Ascending aorta (tissue), 2 donors: ENCODE measurements around the gene EZR. TPM values are rescaled to one million over a fixed set of nuclear protein-coding genes. Genes with fewer than 3 reads are reported as not detected.

Experiments
- DNase-seq, 2 donors: peaks; one replicate each; pipeline ENCODE4 v3.0.0-alpha.2; 2019; ENCODE audit warnings: low spot score in 2 of 2
- H3K27ac ChIP-seq, 2 donors: fragments of 200-600 bp; sonication (generic); one replicate each; pipeline ENCODE4 v1.5.1; 2016 to 2017; ENCODE audit warnings: mild to moderate bottlenecking in 1 of 2
- H3K27me3 ChIP-seq: fragments of 200-600 bp; sonication (generic); one replicate; pipeline ENCODE4 v1.5.1; 2017
- H3K36me3 ChIP-seq, 2 donors: fragments of 200-600 bp; sonication (generic); one replicate each; pipeline ENCODE4 v1.5.1; 2016
- H3K4me1 ChIP-seq, 2 donors: fragments of 200-600 bp; sonication (generic); one replicate each; pipeline ENCODE4 v1.5.1; 2016 to 2017; ENCODE audit warnings: mild to moderate bottlenecking in 1 of 2
- H3K4me3 ChIP-seq, 2 donors: fragments of 200-600 bp; sonication (generic); one replicate each; pipeline ENCODE4 v1.5.1; 2016 to 2017; ENCODE audit warnings: mild to moderate bottlenecking in 1 of 2
- H3K9me3 ChIP-seq, 2 donors: fragments of 200-600 bp; sonication (generic); one replicate each; pipeline ENCODE4 v1.5.1; 2016
- CTCF ChIP-seq, 3 experiments: fragments of 200-600 bp in 2 of 3; fragments of 450-650 bp in 1 of 3; sonication (generic) in 2 of 3; IDR thresholded peaks; one replicate each; pipeline ENCODE4 v1.5.1; 2016 to 2019; ENCODE audit warnings: antibody characterized with exemption in 3 of 3, mild to moderate bottlenecking in 1 of 3, moderate library complexity in 1 of 3
- intact Hi-C: fragments of 100-400 bp; cut with DNase I; formaldehyde crosslinking; loops from one replicate; pipeline ENCODE4 v1.15.1; 2023
- total RNA-seq: library from RNA; depleted of rRNA; stranded (reverse); fragments of >200 nt; gene quantifications from one replicate; pipeline ENCODE4 v1.1.0, GENCODE V29; 2016

Gene EZR
- total RNA-seq, 1 donor from 2014 or later: 49.7 TPM

GRCh38 chr6:158764926-158765325 is 54.2 kb downstream of the EZR start:
- no peak for TF ChIP-seq CTCF (IDR thresholded peaks at IDR 0.05)
- no peaks in the 10 kb centered on the region for H3K27me3 ChIP-seq
- no peak for DNase-seq
- H3K27ac ChIP-seq: no peak overlapping the region
- no peaks in the 10 kb centered on the region for H3K9me3 ChIP-seq
- peaks cover 27 to 47% of the 10 kb centered on the region in 2 donors for H3K36me3 ChIP-seq
- H3K4me3 ChIP-seq: no peak overlapping the region
- peaks cover 0 to 5% of the 10 kb centered on the region in 2 donors for H3K4me1 ChIP-seq
- intact Hi-C loops: loop anchor here (5.0 kb wide), 1 partner anchor 58 kb away; no protein-coding TSS in a partner anchor

- Histone ChIP-seq H3K4me1 (peaks cover 0 to 5% of the 10 kb centered on the region in 2 donors), H3K36me3 (peaks cover 21 to 41% of the 10 kb centered on the region in 2 donors), H3K4me3 (no peak overlapping the region), H3K9me3 (no peaks in the 10 kb centered on the region), H3K27me3 (no peaks in the 10 kb centered on the region), H3K27ac (peak overlapping the region; percentile 60 to 61)
- DNase-seq: no peak
- intact Hi-C loops: loop anchor here (5.0 kb wide), 1 partner anchor 57 kb away; no protein-coding TSS in a partner anchor
- no peak for TF ChIP-seq CTCF (IDR thresholded peaks at IDR 0.05)
Measured at GRCh38 chr6:158764183-158764849, 54.9 kb downstream of the EZR start.

- Histone ChIP-seq H3K4me1 (peaks cover 0 to 5% of the 10 kb centered on the region in 2 donors), H3K4me3 (no peak overlapping the region), H3K27ac (peak overlapping the region; percentile 60 to 61), H3K9me3 (no peaks in the 10 kb centered on the region), H3K36me3 (peaks cover 16 to 34% of the 10 kb centered on the region in 2 donors), H3K27me3 (no peaks in the 10 kb centered on the region)
- no peak for DNase-seq
- no peak for TF ChIP-seq CTCF (IDR thresholded peaks at IDR 0.05)
- intact Hi-C loops: loop anchor here (5.0 kb wide), 1 partner anchor 56 kb away; no protein-coding TSS in a partner anchor
Measured at GRCh38 chr6:158763434-158764182, 55.6 kb downstream of the EZR start.

- Histone ChIP-seq H3K4me3 (no peak overlapping the region), H3K36me3 (peaks cover 9 to 28% of the 10 kb centered on the region in 2 donors), H3K27ac (peak overlapping the region; percentile 60 to 61), H3K4me1 (peaks cover 0 to 5% of the 10 kb centered on the region in 2 donors), H3K27me3 (no peaks in the 10 kb centered on the region), H3K9me3 (no peaks in the 10 kb centered on the region)
- intact Hi-C loops: loop anchor here (5.0 kb wide), 1 partner anchor 56 kb away; no protein-coding TSS in a partner anchor
- no peak for TF ChIP-seq CTCF (IDR thresholded peaks at IDR 0.05)
- peak in 1 of 2 donors; percentile 66 for DNase-seq
Measured at GRCh38 chr6:158762787-158763433, 56.3 kb downstream of the EZR start.

- H3K4me3 ChIP-seq: no peak overlapping the region
- intact Hi-C loops: loop anchor here (5.0 kb wide), 1 partner anchor 54 kb away; no protein-coding TSS in a partner anchor
Measured at GRCh38 chr6:158761746-158762145, 57.4 kb downstream of the EZR start.

More at GRCh38 chr6:158761746-158762145, 57.4 kb downstream of the EZR start:
- no peak for DNase-seq
- no peak overlapping the region for H3K27ac ChIP-seq
- peaks cover 3 to 17% of the 10 kb centered on the region in 2 donors for H3K36me3 ChIP-seq
- peaks cover 0 to 5% of the 10 kb centered on the region in 2 donors for H3K4me1 ChIP-seq
- TF ChIP-seq CTCF (IDR thresholded peaks at IDR 0.05): no peak
- H3K9me3 ChIP-seq: no peaks in the 10 kb centered on the region
- H3K27me3 ChIP-seq: no peaks in the 10 kb centered on the region
